Measurements from ENCODE around the gene DLGAP1.

DNA sequence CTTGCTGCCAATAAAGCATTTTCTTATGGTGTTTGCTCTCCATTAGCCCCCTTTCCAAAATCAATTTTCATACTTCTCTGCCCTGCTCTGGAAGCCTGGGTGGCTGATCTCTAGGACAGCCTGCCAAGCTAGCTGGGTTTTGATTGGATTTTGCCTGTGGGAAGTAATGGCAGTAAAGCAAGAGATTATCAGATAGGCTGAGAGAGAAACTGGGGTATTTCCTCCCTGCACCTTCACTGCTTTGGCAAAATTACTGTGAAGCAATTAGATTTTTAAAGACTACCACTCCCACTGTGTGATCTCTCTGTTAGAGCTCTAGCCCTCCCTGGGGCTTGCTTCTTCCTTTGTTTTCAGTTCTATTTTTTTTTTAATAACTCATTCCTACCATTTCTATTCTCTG is 223.8 kb downstream of the DLGAP1 start:
- TF ChIP-seq SIN3A (IDR thresholded peaks at IDR 0.05; ENCODE audit: borderline replicate concordance, low read depth, low read length) (no peak), NRF1 (IDR thresholded peaks at IDR 0.05; ENCODE audit: low read depth, low read length) (no peak), RFX5 (IDR thresholded peaks at IDR 0.05; ENCODE audit: low read length) (no peak), YY1 (IDR thresholded peaks at IDR 0.05; ENCODE audit: low read depth) (no peak)
- TF ChIP-seq, protein P1, sequence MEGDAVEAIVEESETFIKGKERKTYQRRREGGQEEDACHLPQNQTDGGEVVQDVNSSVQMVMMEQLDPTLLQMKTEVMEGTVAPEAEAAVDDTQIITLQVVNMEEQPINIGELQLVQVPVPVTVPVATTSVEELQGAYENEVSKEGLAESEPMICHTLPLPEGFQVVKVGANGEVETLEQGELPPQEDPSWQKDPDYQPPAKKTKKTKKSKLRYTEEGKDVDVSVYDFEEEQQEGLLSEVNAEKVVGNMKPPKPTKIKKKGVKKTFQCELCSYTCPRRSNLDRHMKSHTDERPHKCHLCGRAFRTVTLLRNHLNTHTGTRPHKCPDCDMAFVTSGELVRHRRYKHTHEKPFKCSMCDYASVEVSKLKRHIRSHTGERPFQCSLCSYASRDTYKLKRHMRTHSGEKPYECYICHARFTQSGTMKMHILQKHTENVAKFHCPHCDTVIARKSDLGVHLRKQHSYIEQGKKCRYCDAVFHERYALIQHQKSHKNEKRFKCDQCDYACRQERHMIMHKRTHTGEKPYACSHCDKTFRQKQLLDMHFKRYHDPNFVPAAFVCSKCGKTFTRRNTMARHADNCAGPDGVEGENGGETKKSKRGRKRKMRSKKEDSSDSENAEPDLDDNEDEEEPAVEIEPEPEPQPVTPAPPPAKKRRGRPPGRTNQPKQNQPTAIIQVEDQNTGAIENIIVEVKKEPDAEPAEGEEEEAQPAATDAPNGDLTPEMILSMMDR (IDR thresholded peaks at IDR 0.05), result no peak
